ENCODE measurements around the gene PPM1H. TPM values are rescaled to one million over a fixed set of nuclear protein-coding genes. Genes with fewer than 3 reads are reported as not detected.

PPM1H gene
- total RNA-seq, 1 experiment from 2014 or later, result 37.1 TPM

GRCh38 chr12:62653304-62653703, 281.6 kb downstream of the PPM1H start:
- no peak for ATAC-seq
- no peak for TF ChIP-seq PRDM15 (CRISPR knock-in tag; IDR thresholded peaks at IDR 0.05)
- no peak for TF ChIP-seq RELA (CRISPR knock-in tag; IDR thresholded peaks at IDR 0.05; ENCODE audit: borderline replicate concordance)
- TF ChIP-seq NFATC4 (CRISPR knock-in tag; IDR thresholded peaks at IDR 0.05), result no peak
- no peak for TF ChIP-seq ZBTB43 (CRISPR knock-in tag; IDR thresholded peaks at IDR 0.05)
- TF ChIP-seq E2F1 (CRISPR knock-in tag; IDR thresholded peaks at IDR 0.05), result no peak
- no peak for TF ChIP-seq NR3C1 (CRISPR knock-in tag; conservative IDR thresholded peaks at IDR 0.05; ENCODE audit: low read depth)
- TF ChIP-seq ZBTB21 (CRISPR knock-in tag; IDR thresholded peaks at IDR 0.05; ENCODE audit: borderline replicate concordance), result no peak
- no peak for TF ChIP-seq PREB (CRISPR knock-in tag; IDR thresholded peaks at IDR 0.05; ENCODE audit: borderline replicate concordance)
- TF ChIP-seq ZNF232 (CRISPR knock-in tag; IDR thresholded peaks at IDR 0.05), result no peak
- no peak for TF ChIP-seq GTF2I (CRISPR knock-in tag; conservative IDR thresholded peaks at IDR 0.05)
- TF ChIP-seq SOX15 (CRISPR knock-in tag; IDR thresholded peaks at IDR 0.05), result no peak
- no peak for TF ChIP-seq NR2C2 (CRISPR knock-in tag; IDR thresholded peaks at IDR 0.05)
- no peak for TF ChIP-seq TEAD1 (CRISPR knock-in tag; IDR thresholded peaks at IDR 0.05)
- no peak for TF ChIP-seq FOXJ3 (CRISPR knock-in tag; IDR thresholded peaks at IDR 0.05; ENCODE audit: borderline replicate concordance)
- no peak for TF ChIP-seq USF2 (CRISPR knock-in tag; IDR thresholded peaks at IDR 0.05)
- POLR2A ChIA-PET, result interaction anchor here (1.0 kb wide), 1 partner anchor 11 kb away, joined by 3 read pairs; no protein-coding TSS in a partner anchor
- no peak for DNase-seq (ENCODE audit: low spot score)
- Mint-ChIP-seq H3K27ac (peak overlapping the region; percentile 16), H3K4me3 (peak overlapping the region; percentile 26), H3K9me3 (no peaks in the 10 kb centered on the region), H3K27me3 (ENCODE audit: low read depth) (peaks cover 68% of the 10 kb centered on the region), H3K36me3 (peaks cover 14% of the 10 kb centered on the region), H3K4me1 (peaks cover 78% of the 10 kb centered on the region)
- CTCF ChIA-PET, result interaction anchor here (0.6 to 2.2 kb wide), 5 partner anchors 12 to 442 kb away, joined by 3 to 8 read pairs (median 4); no protein-coding TSS in a partner anchor

GRCh38 chr12:62651138-62651537, 283.8 kb downstream of the PPM1H start:
- POLR2A ChIA-PET, result no interaction called here
- Mint-ChIP-seq H3K9me3 (no peaks in the 10 kb centered on the region), H3K27ac (no peak overlapping the region), H3K36me3 (peaks cover 34% of the 10 kb centered on the region), H3K27me3 (ENCODE audit: low read depth) (peaks cover 69% of the 10 kb centered on the region), H3K4me3 (no peak overlapping the region), H3K4me1 (peaks cover 80% of the 10 kb centered on the region)
- ATAC-seq (no peak), DNase-seq (ENCODE audit: low spot score) (no peak)
- CTCF ChIA-PET, result no interaction called here
- no peak for TF ChIP-seq MXD4 (CRISPR knock-in tag; IDR thresholded peaks at IDR 0.05; ENCODE audit: borderline replicate concordance)
- no peak for TF ChIP-seq TCF7 (CRISPR knock-in tag; IDR thresholded peaks at IDR 0.05; ENCODE audit: low read depth)
- no peak for TF ChIP-seq ZSCAN18 (CRISPR knock-in tag; IDR thresholded peaks at IDR 0.05)
- TF ChIP-seq PRRX2 (CRISPR knock-in tag; IDR thresholded peaks at IDR 0.05), result no peak
- no peak for TF ChIP-seq AR (CRISPR knock-in tag; IDR thresholded peaks at IDR 0.05)
- TF ChIP-seq PREB (CRISPR knock-in tag; IDR thresholded peaks at IDR 0.05; ENCODE audit: borderline replicate concordance), result no peak

Measured in WTC11 (cell line).